Measurements from ENCODE around the gene PCYOX1L.
A peak's percentile ranks its signal among the peaks of the same experiment; 100 is the strongest.

The PCYOX1L gene

GRCh38 chr5:149366169-149366729 lies 8.4 kb downstream of the PCYOX1L start:
- no peak for DNase-seq (ENCODE audit: low read depth in 2 of 3, low spot score in 2 of 3)

- DNase-seq (ENCODE audit: low read depth in 2 of 3, low spot score in 2 of 3) = peak in 1 of 3 experiments; percentile 34
Measured at GRCh38 chr5:149367249-149367971, 9.6 kb downstream of the PCYOX1L start.

- DNase-seq (ENCODE audit: low read depth in 2 of 3, low spot score in 2 of 3) = no peak
Measured at GRCh38 chr5:149367972-149368645, 10.3 kb downstream of the PCYOX1L start.

- DNase-seq (ENCODE audit: low read depth in 2 of 3, low spot score in 2 of 3) = no peak
Measured at GRCh38 chr5:149370878-149371277, 13.0 kb downstream of the PCYOX1L start.

DNA sequence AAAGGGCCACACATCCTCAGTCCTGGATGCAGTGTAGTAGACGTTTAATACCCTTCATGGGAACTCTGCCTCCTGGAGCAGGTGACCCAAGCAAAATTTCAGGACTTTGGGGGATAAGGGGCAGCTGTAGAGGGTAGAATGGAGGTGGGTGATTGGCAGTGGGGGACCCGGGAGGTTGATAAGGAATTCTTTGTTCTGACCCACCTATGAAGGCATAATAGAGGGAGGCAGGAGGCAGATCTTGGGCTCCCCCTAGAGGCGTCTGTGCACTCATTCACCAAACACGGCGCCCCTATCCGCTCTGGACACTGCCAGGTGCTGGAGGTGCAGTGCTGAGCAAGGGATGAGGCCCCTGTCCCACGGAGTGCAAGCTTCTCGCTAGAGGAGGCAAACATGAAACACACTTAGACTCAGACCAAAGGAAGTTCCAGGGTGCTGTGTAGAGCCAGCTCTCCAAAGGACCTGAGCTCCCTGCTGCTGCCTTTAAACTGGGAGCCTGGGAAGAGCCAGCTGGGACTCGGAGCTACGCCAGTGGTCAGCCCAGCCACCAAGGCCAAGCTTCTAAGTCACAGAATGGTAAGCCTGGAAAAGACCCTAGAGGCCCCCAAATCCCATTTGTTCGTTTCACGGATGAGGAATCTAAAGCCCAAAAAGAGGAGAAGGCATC lies 13.6 kb downstream of the PCYOX1L start:
- DNase-seq (ENCODE audit: low read depth in 2 of 3, low spot score in 2 of 3) = peak in 2 of 3 experiments; percentile 23 to 46

- DNase-seq (ENCODE audit: low read depth in 2 of 3, low spot score in 2 of 3) = no peak
Measured at GRCh38 chr5:149372076-149372795, 14.4 kb downstream of the PCYOX1L start.

DNA sequence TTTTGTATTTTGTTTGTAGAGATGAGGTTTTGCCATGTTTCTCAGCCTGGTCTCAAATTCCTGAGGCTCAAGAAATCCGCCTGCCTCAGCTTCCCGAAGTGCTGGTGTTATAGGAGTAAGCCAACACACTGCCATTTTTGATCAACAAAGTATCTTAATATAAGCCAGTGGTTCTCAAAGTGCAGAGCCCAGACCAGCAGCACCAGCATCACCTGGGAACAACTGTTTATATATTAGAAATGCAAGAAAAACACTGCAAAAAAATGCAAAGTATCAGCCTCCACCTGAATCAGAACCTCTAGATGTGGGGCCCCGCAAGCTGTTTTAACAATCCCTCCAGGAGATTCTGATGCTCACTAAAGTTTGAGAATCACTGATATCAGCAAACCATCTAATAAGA lies 15.1 kb downstream of the PCYOX1L start:
- no peak for DNase-seq (ENCODE audit: low read depth in 2 of 3, low spot score in 2 of 3)

GRCh38 chr5:149374303-149374702 lies 16.5 kb downstream of the PCYOX1L start:
- no peak for DNase-seq (ENCODE audit: low read depth in 2 of 3, low spot score in 2 of 3)

DNA sequence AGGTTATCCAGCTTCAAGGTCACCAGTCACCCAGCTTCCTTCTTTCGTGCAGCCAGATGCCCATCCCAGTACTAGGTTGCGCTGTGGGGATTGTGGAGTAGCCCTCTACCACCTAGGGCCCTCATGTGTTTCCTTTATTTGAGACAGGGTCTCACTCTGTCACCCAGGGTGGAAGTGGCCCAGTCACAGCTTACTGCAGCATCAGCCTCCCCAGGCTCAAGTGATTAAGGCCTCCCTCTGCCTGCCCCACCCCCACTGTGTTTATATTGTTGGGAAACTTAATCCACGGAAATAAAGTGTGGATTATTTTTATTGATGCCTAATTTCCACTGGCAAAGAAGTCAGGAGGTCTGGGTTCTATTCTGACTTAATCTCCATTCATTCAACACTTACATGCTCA lies 17.0 kb downstream of the PCYOX1L start:
- no peak for DNase-seq (ENCODE audit: low read depth in 2 of 3, low spot score in 2 of 3)

DNA sequence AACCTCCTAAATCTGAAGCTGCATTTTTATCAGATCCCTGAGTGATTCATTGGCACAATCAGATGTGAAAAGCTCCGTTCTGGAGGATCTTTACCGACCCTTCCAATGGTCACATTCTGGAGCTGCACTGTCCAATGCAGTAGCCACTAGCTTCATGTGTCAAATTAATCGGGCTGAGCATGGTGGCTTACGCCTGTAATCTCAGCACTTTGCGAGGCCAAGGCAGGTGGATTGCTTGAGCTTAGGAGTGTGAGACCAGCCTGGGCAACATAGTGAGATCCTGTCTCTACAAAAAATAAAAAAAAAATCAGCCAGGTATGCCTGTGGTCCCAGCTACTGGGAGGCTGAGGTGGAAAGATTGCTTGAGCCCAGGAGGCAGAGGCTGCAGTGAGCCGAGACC lies 17.6 kb downstream of the PCYOX1L start:
- DNase-seq (ENCODE audit: low read depth in 2 of 3, low spot score in 2 of 3) = no peak

DNA sequence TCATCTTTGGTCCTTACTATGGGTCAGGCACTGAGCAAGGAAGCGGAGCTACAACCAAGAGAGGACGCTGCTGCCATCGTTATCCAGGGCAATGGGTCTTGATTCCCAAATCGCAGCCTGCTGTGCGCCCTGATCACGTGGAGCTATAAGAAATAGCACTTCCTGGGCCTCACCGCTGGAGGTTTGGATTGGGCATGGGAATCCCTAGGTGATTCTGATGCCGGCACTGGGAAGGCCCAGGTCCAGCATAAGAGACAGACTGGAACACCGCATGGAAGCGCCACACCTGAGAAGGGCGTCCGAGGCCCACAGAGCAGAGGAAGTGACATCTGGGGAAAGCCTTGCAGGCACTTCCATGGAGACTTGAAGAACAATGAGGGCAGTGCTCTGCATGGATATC lies 18.3 kb downstream of the PCYOX1L start:
- no peak for DNase-seq (ENCODE audit: low read depth in 2 of 3, low spot score in 2 of 3)

- DNase-seq (ENCODE audit: low read depth in 2 of 3, low spot score in 2 of 3) = no peak
Measured at GRCh38 chr5:149376711-149377447, 19.0 kb downstream of the PCYOX1L start.

DNA sequence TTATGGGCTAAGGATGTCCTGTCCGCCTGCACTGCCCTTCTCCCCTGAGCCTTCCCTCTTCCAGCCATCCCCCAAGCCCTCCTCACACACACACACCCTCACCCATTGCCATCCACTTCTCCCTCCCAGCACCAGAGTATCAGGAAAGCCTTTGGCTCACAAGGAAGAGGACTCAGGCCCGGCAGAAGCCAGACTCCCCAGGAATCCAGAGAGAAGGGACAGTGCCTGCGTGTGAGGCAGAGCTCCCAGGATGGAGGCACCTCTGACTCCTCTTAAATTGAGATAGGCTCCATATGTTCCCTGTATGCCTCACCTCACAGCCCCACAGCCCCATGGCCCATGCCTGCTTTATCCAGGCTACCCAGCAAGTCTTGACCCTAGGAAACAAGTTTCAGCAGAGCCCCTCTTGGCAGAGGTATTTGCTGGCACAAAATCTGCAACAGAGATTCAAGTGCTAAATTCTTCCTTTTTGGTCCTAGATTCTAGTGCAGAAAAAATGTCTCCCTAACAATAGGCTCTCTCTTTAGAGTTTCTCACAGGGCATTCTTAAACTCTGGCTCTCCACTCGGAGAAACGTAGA lies 20.5 kb downstream of the PCYOX1L start:
- no peak for DNase-seq (ENCODE audit: low read depth in 2 of 3, low spot score in 2 of 3)

- DNase-seq (ENCODE audit: low read depth in 2 of 3, low spot score in 2 of 3) = no peak
Measured at GRCh38 chr5:149379177-149379761, 21.4 kb downstream of the PCYOX1L start, which contains the start of gene IL17B. TSS of gene IL17B (minus strand) at chr5:149379292. CDS start at chr5:149379225, 67 bp downstream.

DNA sequence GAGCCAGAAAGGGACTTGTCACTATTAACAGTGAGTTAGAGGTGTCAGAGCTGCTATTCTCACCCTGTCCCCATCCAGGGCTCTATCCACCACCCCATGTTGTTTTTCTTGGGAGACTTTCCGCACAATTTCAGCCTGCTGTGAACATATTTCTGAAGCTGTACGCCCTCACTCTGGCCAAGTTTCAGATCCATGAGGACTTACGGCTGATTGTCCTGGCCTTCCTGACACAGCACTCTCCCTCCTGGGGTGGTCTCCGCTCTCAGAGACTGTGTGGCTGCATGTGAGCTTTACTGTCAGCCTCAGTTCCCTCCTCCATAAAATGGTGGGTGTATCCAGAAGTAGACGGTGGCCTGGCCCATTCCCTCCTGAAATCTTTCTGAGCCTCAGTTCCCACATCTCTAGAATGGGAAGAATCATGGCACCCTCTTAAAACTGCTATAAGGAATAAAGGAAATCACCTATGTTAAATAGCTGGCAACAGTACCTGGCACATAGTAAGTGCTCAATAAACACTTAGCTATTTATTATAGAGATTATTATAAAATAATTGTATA lies 22.1 kb downstream of the PCYOX1L start:
- no peak for DNase-seq (ENCODE audit: low read depth in 2 of 3, low spot score in 2 of 3)

- no peak for DNase-seq (ENCODE audit: low read depth in 2 of 3, low spot score in 2 of 3)
Measured at GRCh38 chr5:149380466-149381121, 22.7 kb downstream of the PCYOX1L start.

GRCh38 chr5:149381261-149381985 lies 23.6 kb downstream of the PCYOX1L start:
- no peak for DNase-seq (ENCODE audit: low read depth in 2 of 3, low spot score in 2 of 3)

DNA sequence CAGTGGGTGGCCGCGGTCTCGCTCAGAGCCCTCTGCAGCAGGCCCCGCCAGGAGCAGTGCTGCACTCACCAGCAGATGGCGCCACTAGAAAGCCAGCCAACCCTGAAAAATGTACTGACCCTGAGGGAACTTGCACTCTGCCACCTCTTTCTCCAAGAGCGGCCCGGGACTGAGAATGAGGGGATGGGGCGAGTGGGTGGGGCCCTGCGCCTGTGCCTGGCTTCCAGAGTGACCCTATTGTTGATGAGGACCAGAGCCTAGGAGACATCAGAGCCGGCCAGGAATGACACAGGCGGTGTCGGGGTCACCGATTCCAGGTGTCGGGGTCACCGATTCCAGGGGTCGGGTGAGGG lies 24.1 kb downstream of the PCYOX1L start:
- peak; percentile 29 to 72 (median 72) for DNase-seq (ENCODE audit: low read depth in 2 of 3, low spot score in 2 of 3)
